Measurements from ENCODE around the gene TNFSF8.

DNA sequence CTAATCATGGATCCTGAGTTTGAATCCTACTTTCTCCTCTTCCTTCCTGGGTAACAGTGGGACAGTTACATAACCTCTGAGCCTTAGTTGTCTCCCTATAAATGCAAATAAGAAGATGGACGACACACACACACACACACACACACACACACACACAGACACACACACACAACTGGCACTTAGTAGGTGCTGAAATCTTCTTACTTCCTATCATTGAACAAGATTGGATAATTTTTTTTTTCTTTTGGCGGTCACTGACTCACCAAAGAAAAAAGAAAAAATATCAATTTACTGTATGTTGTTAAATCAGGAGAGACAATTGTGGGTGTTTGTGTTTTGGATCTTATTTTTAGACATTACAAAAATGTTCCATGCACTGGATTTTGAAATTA is 28.4 kb upstream of the TNFSF8 start:
- TF ChIP-seq, protein P1, sequence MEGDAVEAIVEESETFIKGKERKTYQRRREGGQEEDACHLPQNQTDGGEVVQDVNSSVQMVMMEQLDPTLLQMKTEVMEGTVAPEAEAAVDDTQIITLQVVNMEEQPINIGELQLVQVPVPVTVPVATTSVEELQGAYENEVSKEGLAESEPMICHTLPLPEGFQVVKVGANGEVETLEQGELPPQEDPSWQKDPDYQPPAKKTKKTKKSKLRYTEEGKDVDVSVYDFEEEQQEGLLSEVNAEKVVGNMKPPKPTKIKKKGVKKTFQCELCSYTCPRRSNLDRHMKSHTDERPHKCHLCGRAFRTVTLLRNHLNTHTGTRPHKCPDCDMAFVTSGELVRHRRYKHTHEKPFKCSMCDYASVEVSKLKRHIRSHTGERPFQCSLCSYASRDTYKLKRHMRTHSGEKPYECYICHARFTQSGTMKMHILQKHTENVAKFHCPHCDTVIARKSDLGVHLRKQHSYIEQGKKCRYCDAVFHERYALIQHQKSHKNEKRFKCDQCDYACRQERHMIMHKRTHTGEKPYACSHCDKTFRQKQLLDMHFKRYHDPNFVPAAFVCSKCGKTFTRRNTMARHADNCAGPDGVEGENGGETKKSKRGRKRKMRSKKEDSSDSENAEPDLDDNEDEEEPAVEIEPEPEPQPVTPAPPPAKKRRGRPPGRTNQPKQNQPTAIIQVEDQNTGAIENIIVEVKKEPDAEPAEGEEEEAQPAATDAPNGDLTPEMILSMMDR (IDR thresholded peaks at IDR 0.05): no peak
- TF ChIP-seq EP300 (IDR thresholded peaks at IDR 0.05): no peak
